Astrocyte (in vitro differentiated cells and primary cell): Measurements from ENCODE around the gene MEGF10. TPM values are rescaled to one million over a fixed set of nuclear protein-coding genes. Genes with fewer than 3 reads are reported as not detected.

Experiments
- DNase-seq: peaks from one replicate; pipeline ENCODE4 v3.0.0-alpha.2; 2010; ENCODE audit warnings: low read depth
- FAIRE-seq: peaks from 2 replicates; lab custom pipeline; 2011; peaks lifted over from hg19 to GRCh38; lab: Jason Lieb, UNC
- H2AFZ ChIP-seq: 2 replicates; pipeline ENCODE4 v1.6.0; 2012; ENCODE audit warnings: low read depth, low read length, inconsistent platforms
- H3K27ac ChIP-seq: 2 replicates; pipeline ENCODE4 v1.5.1; 2011; ENCODE audit warnings: low read depth, low read length, inconsistent platforms
- H3K27me3 ChIP-seq: 2 replicates; pipeline ENCODE4 v1.6.0; 2011; ENCODE audit warnings: low read length, inconsistent platforms; ENCODE audit not compliant: insufficient read depth
- H3K36me3 ChIP-seq: 2 replicates; pipeline ENCODE4 v1.5.1; 2011; ENCODE audit warnings: low read length, inconsistent platforms; ENCODE audit not compliant: insufficient read depth
- H3K4me1 ChIP-seq: 2 replicates; pipeline ENCODE4 v1.5.1; 2011; ENCODE audit warnings: low read length, inconsistent platforms; ENCODE audit not compliant: insufficient read depth
- H3K4me2 ChIP-seq: 2 replicates; pipeline ENCODE4 v1.6.0; 2012; ENCODE audit warnings: low read length, inconsistent platforms
- H3K4me3 ChIP-seq: 2 replicates; pipeline ENCODE4 v1.5.1; 2011; ENCODE audit warnings: low read depth, mild to moderate bottlenecking, low read length, inconsistent platforms; ENCODE audit not compliant: insufficient read depth
- H3K79me2 ChIP-seq: 2 replicates; pipeline ENCODE4 v1.6.0; 2012; ENCODE audit warnings: mild to moderate bottlenecking, low read length, inconsistent platforms; ENCODE audit not compliant: insufficient read depth
- H3K9ac ChIP-seq: 2 replicates; pipeline ENCODE4 v1.6.0; 2012; ENCODE audit warnings: mild to moderate bottlenecking, low read length, inconsistent platforms
- H3K9me3 ChIP-seq: 2 replicates; pipeline ENCODE4 v1.5.1; 2012; ENCODE audit warnings: low read depth, mild to moderate bottlenecking, low read length, inconsistent platforms; ENCODE audit not compliant: insufficient read depth
- H4K20me1 ChIP-seq: 2 replicates; pipeline ENCODE4 v1.6.0; 2012; ENCODE audit warnings: low read length, inconsistent platforms; ENCODE audit not compliant: insufficient read depth
- H3K27ac Mint-ChIP-seq: one replicate; pipeline ENCODE4 v1.8.0; 2021; ENCODE audit warnings: mild to moderate bottlenecking, mixed read lengths; ENCODE audit not compliant: unreplicated experiment
- H3K27me3 Mint-ChIP-seq: one replicate; pipeline ENCODE4 v1.8.0; 2021; ENCODE audit warnings: low read depth, mixed read lengths; ENCODE audit not compliant: unreplicated experiment
- H3K36me3 Mint-ChIP-seq: one replicate; pipeline ENCODE4 v1.8.0; 2021; ENCODE audit warnings: low read depth, mixed read lengths; ENCODE audit not compliant: unreplicated experiment
- H3K4me1 Mint-ChIP-seq: one replicate; pipeline ENCODE4 v1.8.0; 2021; ENCODE audit warnings: low read depth, mixed read lengths; ENCODE audit not compliant: unreplicated experiment
- H3K4me3 Mint-ChIP-seq: one replicate; pipeline ENCODE4 v1.8.0; 2021; ENCODE audit warnings: mild to moderate bottlenecking, moderate library complexity, mixed read lengths; ENCODE audit not compliant: unreplicated experiment
- H3K9me3 Mint-ChIP-seq: one replicate; pipeline ENCODE4 v1.8.0; 2021; ENCODE audit warnings: mild to moderate bottlenecking, mixed read lengths; ENCODE audit not compliant: unreplicated experiment
- CTCF ChIP-seq: IDR thresholded peaks from 2 replicates; pipeline ENCODE4 v1.5.1; 2011; ENCODE audit warnings: low read depth, mild to moderate bottlenecking, inconsistent platforms, low read length, moderate library complexity; ENCODE audit not compliant: insufficient read depth
- EZH2 ChIP-seq: IDR thresholded peaks from 2 replicates; pipeline ENCODE4 v1.6.1; 2012; ENCODE audit warnings: mild to moderate bottlenecking, low read length, inconsistent platforms; ENCODE audit not compliant: insufficient read depth
- total RNA-seq: library from RNA; stranded (reverse); gene quantifications from 2 replicates; pipeline ENCODE4 v1.2.1, GENCODE V29; 2021

Gene MEGF10
- total RNA-seq, 1 donor from 2014 or later, result 15.8 TPM

DNA sequence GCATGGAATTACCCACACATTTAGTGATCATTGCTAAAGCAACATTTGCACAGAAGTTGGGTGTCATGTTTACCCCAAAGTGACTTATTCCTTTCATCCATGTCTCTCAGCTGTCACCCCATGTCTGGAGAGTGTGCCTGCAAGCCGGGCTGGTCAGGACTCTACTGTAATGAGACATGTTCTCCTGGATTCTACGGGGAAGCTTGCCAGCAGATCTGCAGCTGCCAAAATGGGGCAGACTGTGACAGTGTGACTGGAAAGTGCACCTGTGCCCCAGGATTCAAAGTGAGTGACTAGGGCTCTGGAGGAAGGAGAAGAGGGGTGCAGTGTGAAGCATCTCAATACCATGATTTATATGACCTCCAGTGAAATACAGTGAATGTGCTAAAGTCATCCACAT, 126.9 kb downstream of the MEGF10 start:
- no peak overlapping the region for H3K4me3 Mint-ChIP-seq
- H3K27me3 ChIP-seq, result no peaks in the 10 kb centered on the region
- DNase-seq (no peak), FAIRE-seq (no peak)
- no peaks in the 10 kb centered on the region for H3K36me3 ChIP-seq
- no peak overlapping the region for H3K4me3 ChIP-seq
- H3K27ac Mint-ChIP-seq, result no peak overlapping the region
- H3K27me3 Mint-ChIP-seq, result no peaks in the 10 kb centered on the region
- H3K4me1 ChIP-seq, result no peaks in the 10 kb centered on the region
- H3K79me2 ChIP-seq, result no peaks in the 10 kb centered on the region
- H2AFZ ChIP-seq, result no peak overlapping the region
- peaks cover 2% of the 10 kb centered on the region for H3K36me3 Mint-ChIP-seq
- no peak overlapping the region for H3K4me2 ChIP-seq
- H3K9me3 Mint-ChIP-seq, result no peaks in the 10 kb centered on the region
- no peaks in the 10 kb centered on the region for H4K20me1 ChIP-seq
- no peak overlapping the region for H3K9ac ChIP-seq
- TF ChIP-seq CTCF (no peak), EZH2 (no peak)
- H3K4me1 Mint-ChIP-seq, result peaks cover 10% of the 10 kb centered on the region
- H3K9me3 ChIP-seq, result no peaks in the 10 kb centered on the region
- no peak overlapping the region for H3K27ac ChIP-seq

DNA sequence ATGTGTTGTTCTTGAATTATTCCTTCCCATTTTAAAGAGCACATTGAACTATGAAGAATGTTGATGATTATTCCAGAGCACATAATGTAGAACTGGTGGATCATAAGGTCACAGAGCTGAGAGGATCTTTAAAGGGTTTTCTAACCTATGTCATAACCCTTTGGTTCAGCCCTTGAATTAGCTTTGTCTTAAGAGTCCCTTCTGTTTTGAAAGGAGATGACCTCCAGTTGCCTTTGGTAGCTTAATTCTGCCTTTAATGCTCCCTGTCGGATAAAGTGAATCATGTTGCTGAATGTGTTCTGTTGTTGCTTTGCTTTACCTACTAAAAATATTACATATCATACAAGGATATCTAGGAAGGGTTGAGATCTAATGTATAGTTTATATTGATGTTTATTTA, 127.8 kb downstream of the MEGF10 start:
- H3K27ac Mint-ChIP-seq, result no peak overlapping the region
- peaks cover 2% of the 10 kb centered on the region for H3K36me3 Mint-ChIP-seq
- no peaks in the 10 kb centered on the region for H3K79me2 ChIP-seq
- TF ChIP-seq EZH2 (no peak), CTCF (no peak)
- no peak overlapping the region for H3K4me3 Mint-ChIP-seq
- no peak overlapping the region for H2AFZ ChIP-seq
- H3K4me3 ChIP-seq, result no peak overlapping the region
- H3K27ac ChIP-seq, result no peak overlapping the region
- H3K4me1 Mint-ChIP-seq, result peaks cover 10% of the 10 kb centered on the region
- no peaks in the 10 kb centered on the region for H3K9me3 Mint-ChIP-seq
- no peak overlapping the region for H3K9ac ChIP-seq
- FAIRE-seq (no peak), DNase-seq (no peak)
- H3K27me3 ChIP-seq, result no peaks in the 10 kb centered on the region
- no peaks in the 10 kb centered on the region for H3K27me3 Mint-ChIP-seq
- no peaks in the 10 kb centered on the region for H3K36me3 ChIP-seq
- no peaks in the 10 kb centered on the region for H3K9me3 ChIP-seq
- no peak overlapping the region for H3K4me2 ChIP-seq
- no peaks in the 10 kb centered on the region for H4K20me1 ChIP-seq
- H3K4me1 ChIP-seq, result no peaks in the 10 kb centered on the region

DNA sequence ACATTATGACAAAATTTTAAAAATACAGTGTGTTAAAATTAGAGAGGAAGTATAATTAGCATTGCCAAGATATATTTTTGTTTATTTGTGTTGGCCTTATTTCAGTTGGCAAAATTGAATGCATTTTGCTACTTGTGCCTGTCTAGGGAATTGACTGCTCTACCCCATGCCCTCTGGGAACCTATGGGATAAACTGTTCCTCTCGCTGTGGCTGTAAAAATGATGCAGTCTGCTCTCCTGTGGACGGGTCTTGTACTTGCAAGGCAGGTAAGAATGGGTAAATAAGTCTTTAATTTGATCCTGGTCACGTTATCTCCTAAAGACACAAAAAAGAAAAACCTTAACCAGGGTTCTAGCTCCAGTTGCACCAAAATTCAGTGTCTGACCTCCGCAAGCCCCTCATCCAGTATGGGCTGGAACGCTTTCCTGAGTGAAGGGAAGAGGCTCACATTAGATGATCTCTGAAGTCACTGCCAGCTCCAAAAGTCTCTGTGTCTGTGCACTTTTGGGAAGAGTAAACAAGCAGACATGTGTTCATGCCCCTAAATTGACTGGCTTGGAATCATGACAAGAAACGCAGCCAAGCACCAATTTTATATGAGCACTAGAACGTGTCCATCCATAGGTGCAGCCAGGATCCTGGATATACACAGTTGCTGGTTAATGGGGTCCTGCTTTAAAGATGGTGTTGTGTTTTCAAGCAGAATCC, 128.5 kb downstream of the MEGF10 start:
- no peak overlapping the region for H3K4me2 ChIP-seq
- no peaks in the 10 kb centered on the region for H3K9me3 Mint-ChIP-seq
- H3K4me3 ChIP-seq, result no peak overlapping the region
- peaks cover 2% of the 10 kb centered on the region for H3K36me3 Mint-ChIP-seq
- TF ChIP-seq EZH2 (no peak), CTCF (no peak)
- no peaks in the 10 kb centered on the region for H3K27me3 ChIP-seq
- H3K27me3 Mint-ChIP-seq, result no peaks in the 10 kb centered on the region
- no peak overlapping the region for H3K27ac ChIP-seq
- no peak overlapping the region for H3K4me3 Mint-ChIP-seq
- no peaks in the 10 kb centered on the region for H4K20me1 ChIP-seq
- H3K36me3 ChIP-seq, result no peaks in the 10 kb centered on the region
- no peak overlapping the region for H2AFZ ChIP-seq
- FAIRE-seq (no peak), DNase-seq (no peak)
- H3K4me1 Mint-ChIP-seq, result peaks cover 10% of the 10 kb centered on the region
- no peaks in the 10 kb centered on the region for H3K79me2 ChIP-seq
- no peaks in the 10 kb centered on the region for H3K4me1 ChIP-seq
- no peak overlapping the region for H3K27ac Mint-ChIP-seq
- H3K9me3 ChIP-seq, result no peaks in the 10 kb centered on the region
- no peak overlapping the region for H3K9ac ChIP-seq
